ENCODE measurements around the gene OXLD1. TPM values are rescaled to one million over a fixed set of nuclear protein-coding genes. Genes with fewer than 3 reads are reported as not detected.

The OXLD1 gene
- total RNA-seq, 6 donors from 2014 or later, result 32.2 to 46.7 (median 38.5) TPM

DNA sequence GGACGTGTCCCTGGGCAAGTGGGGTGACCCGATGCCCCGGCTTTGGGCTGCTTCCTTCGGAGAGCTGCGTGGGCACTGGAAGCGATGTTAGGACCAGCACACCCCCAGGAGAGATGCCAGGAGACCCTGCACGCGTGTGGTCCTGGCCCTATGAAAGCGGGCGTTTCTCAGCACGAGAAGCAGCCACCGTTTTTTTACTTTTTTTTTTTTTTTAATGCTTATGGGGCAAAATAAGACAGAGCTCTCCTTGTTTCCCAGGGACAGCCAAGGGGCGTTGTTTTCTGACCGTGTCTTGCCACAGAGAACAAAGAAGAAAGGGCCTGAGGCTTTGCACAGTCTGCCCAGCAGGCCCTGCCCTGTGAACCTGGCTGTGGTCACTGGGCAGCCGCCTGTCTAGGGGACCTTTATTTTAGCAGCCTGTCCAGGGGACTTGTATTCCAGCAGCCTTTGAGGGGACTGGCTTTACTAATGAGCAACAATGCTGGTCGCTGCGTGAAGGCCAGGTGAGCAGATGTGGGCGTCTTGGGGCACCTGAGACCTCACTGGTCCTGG, 46.7 kb upstream of the OXLD1 start:
- H3K4me3 ChIP-seq, result peak overlapping the region in 3 of 4 donors; percentile 85 to 99 (median 96)
- no peak for DNase-seq
- no peak overlapping the region for H3K27ac ChIP-seq
- peaks cover 0 to 5% (median 1%) of the 10 kb centered on the region in 4 donors for H3K36me3 ChIP-seq
- H3K4me1 ChIP-seq, result peaks cover 26 to 41% (median 36%) of the 10 kb centered on the region in 4 donors
- no peaks in the 10 kb centered on the region for H3K27me3 ChIP-seq
- no peak for TF ChIP-seq EP300 (IDR thresholded peaks at IDR 0.05)
- TF ChIP-seq, protein P1, sequence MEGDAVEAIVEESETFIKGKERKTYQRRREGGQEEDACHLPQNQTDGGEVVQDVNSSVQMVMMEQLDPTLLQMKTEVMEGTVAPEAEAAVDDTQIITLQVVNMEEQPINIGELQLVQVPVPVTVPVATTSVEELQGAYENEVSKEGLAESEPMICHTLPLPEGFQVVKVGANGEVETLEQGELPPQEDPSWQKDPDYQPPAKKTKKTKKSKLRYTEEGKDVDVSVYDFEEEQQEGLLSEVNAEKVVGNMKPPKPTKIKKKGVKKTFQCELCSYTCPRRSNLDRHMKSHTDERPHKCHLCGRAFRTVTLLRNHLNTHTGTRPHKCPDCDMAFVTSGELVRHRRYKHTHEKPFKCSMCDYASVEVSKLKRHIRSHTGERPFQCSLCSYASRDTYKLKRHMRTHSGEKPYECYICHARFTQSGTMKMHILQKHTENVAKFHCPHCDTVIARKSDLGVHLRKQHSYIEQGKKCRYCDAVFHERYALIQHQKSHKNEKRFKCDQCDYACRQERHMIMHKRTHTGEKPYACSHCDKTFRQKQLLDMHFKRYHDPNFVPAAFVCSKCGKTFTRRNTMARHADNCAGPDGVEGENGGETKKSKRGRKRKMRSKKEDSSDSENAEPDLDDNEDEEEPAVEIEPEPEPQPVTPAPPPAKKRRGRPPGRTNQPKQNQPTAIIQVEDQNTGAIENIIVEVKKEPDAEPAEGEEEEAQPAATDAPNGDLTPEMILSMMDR (IDR thresholded peaks at IDR 0.05), result no peak
- ATAC-seq (ENCODE audit: low FRiP score in 2 of 2), result no peak
- no peaks in the 10 kb centered on the region for H3K9me3 ChIP-seq
- 33 to 41% methylated on average over 12 to 15 of the region's 18 CpGs for WGBS, 2 donors

DNA sequence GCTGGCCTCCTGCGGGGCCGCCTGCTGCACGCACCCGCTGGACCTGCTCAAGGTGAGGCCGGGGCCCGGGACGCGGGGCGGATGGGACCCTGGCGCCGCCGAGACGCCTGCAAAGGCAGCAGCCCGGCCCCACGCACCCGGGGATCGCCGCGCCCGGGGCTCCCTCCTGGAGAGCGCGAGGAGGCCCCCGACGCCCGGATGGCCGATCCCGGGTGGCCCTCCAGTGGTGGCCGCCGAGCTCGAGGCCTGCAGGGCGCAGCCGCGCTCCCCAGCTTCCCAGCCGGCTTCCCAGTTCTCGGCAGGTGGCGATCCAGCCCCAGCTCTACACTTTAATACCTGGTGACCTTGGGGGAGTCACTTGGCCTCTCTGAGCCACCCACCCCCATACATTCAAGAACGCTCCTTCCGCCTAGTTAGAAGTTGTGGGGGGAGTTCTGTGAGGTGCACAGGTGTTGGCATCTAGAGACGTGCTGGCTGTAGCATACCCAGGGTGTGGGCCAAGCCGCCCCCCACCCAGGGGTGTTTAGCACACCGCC, 46.1 kb upstream of the OXLD1 start:
- TF ChIP-seq EP300 (IDR thresholded peaks at IDR 0.05) (no peak), POLR2AphosphoS5 (IDR thresholded peaks at IDR 0.05) (no peak), POLR2A (IDR thresholded peaks at IDR 0.05) (no peak)
- TF ChIP-seq, protein P1 (IDR thresholded peaks at IDR 0.05), result no peak
- H3K4me1 ChIP-seq, result peaks cover 26 to 41% (median 36%) of the 10 kb centered on the region in 4 donors
- peak overlapping the region; percentile 84 to 99 (median 90) for H3K4me3 ChIP-seq
- no peaks in the 10 kb centered on the region for H3K27me3 ChIP-seq
- DNase-seq, result no peak
- peak overlapping the region in 2 of 4 donors; percentile 70 to 77 for H3K27ac ChIP-seq
- H3K36me3 ChIP-seq, result peaks cover 2 to 10% (median 2%) of the 10 kb centered on the region in 4 donors
- peak in 1 of 2 donors; percentile 39 for ATAC-seq (ENCODE audit: low FRiP score in 2 of 2)
- WGBS, 2 donors, result 0 to 4% methylated on average over 9 to 12 of the region's 41 CpGs
- H3K9me3 ChIP-seq, result no peaks in the 10 kb centered on the region

DNA sequence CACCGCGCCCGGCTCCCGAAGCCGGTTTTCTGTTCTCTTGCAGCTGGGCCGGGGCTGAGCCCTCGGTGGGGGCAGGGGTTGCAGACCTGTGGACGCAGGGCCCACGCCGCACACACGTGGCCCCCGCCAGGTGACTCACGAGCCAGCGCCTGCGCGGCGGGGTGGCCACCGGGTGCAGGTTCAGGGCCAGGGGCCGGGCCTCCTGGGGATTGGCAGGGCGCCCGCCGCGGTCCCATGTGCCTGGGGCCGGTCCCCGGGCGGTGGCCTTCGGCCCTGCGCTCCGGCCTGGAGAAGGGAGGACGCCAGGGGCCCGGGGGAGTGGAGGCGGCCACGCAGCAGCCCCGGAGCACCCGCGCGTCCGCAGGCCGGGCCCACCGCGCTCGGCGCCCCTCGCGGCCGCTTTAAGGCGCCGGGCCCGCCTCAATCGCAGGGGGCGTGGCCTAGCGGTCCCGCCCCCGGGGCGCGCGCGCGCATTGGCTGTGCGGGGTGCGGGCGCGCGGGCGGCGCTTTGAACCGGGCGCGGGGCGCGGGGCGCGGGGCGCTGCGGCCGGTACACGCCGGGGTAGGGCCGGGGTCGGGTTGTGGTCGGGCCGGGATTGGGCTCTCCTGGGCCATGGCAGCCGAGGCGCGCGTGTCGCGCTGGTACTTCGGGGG, 45.5 kb upstream of the OXLD1 start, which contains the start of gene SLC25A10:
SLC25A10 (plus strand) TSS at position 471 of the 654 bp plus-strand sequence; CDS start at position 614, 143 bp downstream.
- TF ChIP-seq POLR2A (IDR thresholded peaks at IDR 0.05), result peak in 1 of 4 donors; percentile 49
- no peak for TF ChIP-seq POLR2AphosphoS5 (IDR thresholded peaks at IDR 0.05)
- TF ChIP-seq, protein P1 (IDR thresholded peaks at IDR 0.05), result peak in 5 of 6 experiments; percentile 12 to 70 (median 63)
- no peak for TF ChIP-seq EP300 (IDR thresholded peaks at IDR 0.05)
- peak within 1 kb of the TSS; percentile 84 to 99 (median 90) for H3K4me3 ChIP-seq
- peaks cover 26 to 41% (median 36%) of the 10 kb centered on the region in 4 donors for H3K4me1 ChIP-seq
- 1% methylated on average over 26 of the region's 89 CpGs; no CpG with 5 or more reads in 1 of the 2 donors for WGBS, 2 donors
- H3K27me3 ChIP-seq, result no peaks in the 10 kb centered on the region
- peak; percentile 84 to 93 for ATAC-seq (ENCODE audit: low FRiP score in 2 of 2)
- DNase-seq, result peak; percentile 87 to 96
- H3K27ac ChIP-seq, result peak within 1 kb of the TSS; percentile 49 to 77 (median 66)
- H3K9me3 ChIP-seq, result no peaks in the 10 kb centered on the region
- H3K36me3 ChIP-seq, result peaks cover 5 to 14% (median 8%) of the 10 kb centered on the region in 4 donors

DNA sequence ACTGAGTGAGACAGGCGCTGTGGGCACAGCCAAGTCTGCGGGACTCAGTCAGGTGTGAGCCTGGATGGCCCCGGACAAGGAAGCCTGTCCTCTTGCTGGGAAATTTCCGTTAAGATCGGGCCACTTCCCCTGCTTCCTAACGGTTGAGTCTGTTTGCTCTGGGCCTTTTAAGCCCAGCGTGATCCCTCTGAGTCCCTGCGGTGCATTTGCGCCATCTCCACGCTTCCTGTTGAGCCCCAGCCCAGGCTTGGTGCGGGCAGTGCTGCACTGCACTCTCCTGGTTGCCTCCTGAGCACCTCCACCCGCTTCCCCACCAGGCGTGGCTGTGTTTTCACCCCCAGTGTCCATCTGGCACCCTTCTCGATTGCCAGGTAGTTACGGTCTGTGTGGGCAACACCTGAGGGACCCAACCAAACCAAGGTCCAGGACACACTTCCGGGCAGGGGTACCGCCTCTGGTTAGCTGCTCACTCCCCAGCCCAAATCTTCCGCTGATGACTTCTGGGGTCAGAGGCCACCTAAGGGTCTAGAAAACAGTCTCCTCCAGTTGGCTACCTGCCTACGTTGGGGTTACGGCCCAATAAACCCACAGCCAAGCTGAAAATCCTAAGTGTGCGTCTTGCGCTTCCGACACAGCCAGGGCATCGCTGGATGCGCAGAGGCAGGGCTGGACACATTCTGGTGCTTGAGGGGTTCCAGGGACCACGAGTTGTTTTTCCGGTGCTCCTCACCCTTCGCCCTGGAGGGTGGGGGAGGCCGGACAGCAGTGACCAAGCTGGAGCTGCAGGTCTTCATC, 44.3 kb upstream of the OXLD1 start:
- Histone ChIP-seq H3K27me3 (no peaks in the 10 kb centered on the region), H3K27ac (peak overlapping the region in 1 of 4 donors; percentile 6), H3K36me3 (peaks cover 7 to 26% (median 18%) of the 10 kb centered on the region in 4 donors), H3K4me1 (peaks cover 26 to 41% (median 36%) of the 10 kb centered on the region in 4 donors), H3K9me3 (no peaks in the 10 kb centered on the region), H3K4me3 (peak overlapping the region in 3 of 4 donors; percentile 85 to 99 (median 96))
- TF ChIP-seq EP300 (IDR thresholded peaks at IDR 0.05) (no peak), POLR2AphosphoS5 (IDR thresholded peaks at IDR 0.05) (no peak), POLR2A (IDR thresholded peaks at IDR 0.05) (no peak)
- TF ChIP-seq, protein P1 (IDR thresholded peaks at IDR 0.05), result no peak
- DNase-seq, result peak in 1 of 2 donors; percentile 49
- peak in 1 of 2 donors; percentile 2 for ATAC-seq (ENCODE audit: low FRiP score in 2 of 2)
- 9 to 24% methylated on average over 15 to 26 of the region's 29 CpGs for WGBS, 2 donors
